COR-L47 (cell line): ENCODE results near the gene INPP5K.

Experiments used
- DNase-seq: peaks from one replicate; lab custom pipeline; 2025; lab: John Stamatoyannopoulos, UW

INPP5K gene

GRCh38 chr17:1505586-1505985 is 10.8 kb downstream of the INPP5K start:
- DNase-seq: no peak

- DNase-seq: no peak
Observed at GRCh38 chr17:1504866-1505265, 11.5 kb downstream of the INPP5K start.

- DNase-seq: no peak
Observed at GRCh38 chr17:1503699-1504098, 12.7 kb downstream of the INPP5K start.

- DNase-seq: no peak
Observed at GRCh38 chr17:1498869-1499268, 17.5 kb downstream of the INPP5K start.

- DNase-seq: no peak
Observed at GRCh38 chr17:1498233-1498632, 18.2 kb downstream of the INPP5K start.

- no peak for DNase-seq
Observed at GRCh38 chr17:1497831-1498230, 18.6 kb downstream of the INPP5K start.

- no peak for DNase-seq
Observed at GRCh38 chr17:1496869-1497268, 19.5 kb downstream of the INPP5K start.

GRCh38 chr17:1495265-1495989 is 21.0 kb downstream of the INPP5K start:
- DNase-seq: no peak

GRCh38 chr17:1494736-1495253 is 21.6 kb downstream of the INPP5K start:
- DNase-seq: no peak

- no peak for DNase-seq
Observed at GRCh38 chr17:1494203-1494602, 22.2 kb downstream of the INPP5K start.

GRCh38 chr17:1493291-1493980 is 23.0 kb downstream of the INPP5K start:
- no peak for DNase-seq

- no peak for DNase-seq
Observed at GRCh38 chr17:1492249-1493206, 23.9 kb downstream of the INPP5K start, which contains the start of gene MYO1C. Gene MYO1C, minus strand, starts transcription at chr17:1492686. Its CDS starts 199 bp downstream, at chr17:1492487.

GRCh38 chr17:1491443-1492248 is 24.8 kb downstream of the INPP5K start:
- DNase-seq: no peak

GRCh38 chr17:1490643-1491442 is 25.6 kb downstream of the INPP5K start:
- DNase-seq: no peak

GRCh38 chr17:1488826-1489270 is 27.6 kb downstream of the INPP5K start:
- DNase-seq: no peak

- no peak for DNase-seq
Observed at GRCh38 chr17:1487939-1488825, 28.2 kb downstream of the INPP5K start.

GRCh38 chr17:1486802-1487695 is 29.4 kb downstream of the INPP5K start:
- DNase-seq: no peak
